ENCODE measurements around the gene LGR6.

DNA sequence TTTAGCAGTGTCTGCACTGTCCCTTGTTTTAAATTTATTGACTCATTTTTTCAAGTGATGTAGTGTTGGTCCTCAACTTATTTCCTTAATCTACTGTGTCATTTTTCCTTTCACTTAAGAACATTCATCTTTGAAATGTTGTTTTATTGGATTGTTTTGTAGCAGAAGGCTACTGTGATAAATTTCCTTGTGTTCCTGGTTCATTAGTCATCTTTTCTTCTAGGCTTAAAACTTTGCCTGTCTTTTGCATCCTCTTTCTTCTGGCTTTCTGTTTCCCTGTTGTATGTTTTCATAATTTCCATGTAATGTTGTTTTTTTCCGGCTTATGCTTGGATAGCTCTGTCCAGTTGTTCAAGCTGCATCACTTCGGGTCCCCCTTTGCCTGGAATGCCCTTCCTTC, 86.2 kb downstream of the LGR6 start:
- TF ChIP-seq, protein P1, sequence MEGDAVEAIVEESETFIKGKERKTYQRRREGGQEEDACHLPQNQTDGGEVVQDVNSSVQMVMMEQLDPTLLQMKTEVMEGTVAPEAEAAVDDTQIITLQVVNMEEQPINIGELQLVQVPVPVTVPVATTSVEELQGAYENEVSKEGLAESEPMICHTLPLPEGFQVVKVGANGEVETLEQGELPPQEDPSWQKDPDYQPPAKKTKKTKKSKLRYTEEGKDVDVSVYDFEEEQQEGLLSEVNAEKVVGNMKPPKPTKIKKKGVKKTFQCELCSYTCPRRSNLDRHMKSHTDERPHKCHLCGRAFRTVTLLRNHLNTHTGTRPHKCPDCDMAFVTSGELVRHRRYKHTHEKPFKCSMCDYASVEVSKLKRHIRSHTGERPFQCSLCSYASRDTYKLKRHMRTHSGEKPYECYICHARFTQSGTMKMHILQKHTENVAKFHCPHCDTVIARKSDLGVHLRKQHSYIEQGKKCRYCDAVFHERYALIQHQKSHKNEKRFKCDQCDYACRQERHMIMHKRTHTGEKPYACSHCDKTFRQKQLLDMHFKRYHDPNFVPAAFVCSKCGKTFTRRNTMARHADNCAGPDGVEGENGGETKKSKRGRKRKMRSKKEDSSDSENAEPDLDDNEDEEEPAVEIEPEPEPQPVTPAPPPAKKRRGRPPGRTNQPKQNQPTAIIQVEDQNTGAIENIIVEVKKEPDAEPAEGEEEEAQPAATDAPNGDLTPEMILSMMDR (IDR thresholded peaks at IDR 0.05), result no peak
- no peak for TF ChIP-seq POLR2A (IDR thresholded peaks at IDR 0.05)

Data from right lobe of liver (tissue), 4 donors.